Prostate gland (tissue), 2 donors: Measurements from ENCODE around the gene PPIL3. TPM values are rescaled to one million over a fixed set of nuclear protein-coding genes. Genes with fewer than 3 reads are reported as not detected.

Experiments
- DNase-seq: peaks from one replicate; pipeline ENCODE4 v3.0.0-alpha.2; 2019; ENCODE audit warnings: low spot score
- H3K27ac ChIP-seq, 2 donors: fragments of 200-600 bp; sonication (generic); 2 replicates each; pipeline ENCODE4 v1.5.1; 2017 to 2019
- H3K27me3 ChIP-seq: fragments of 200-600 bp; sonication (generic); replicated peaks from 2 replicates; pipeline ENCODE4 v1.5.1; 2019; ENCODE audit not compliant: insufficient read depth
- H3K36me3 ChIP-seq, 2 donors: fragments of 200-600 bp; sonication (generic); 1 replicate in 1 of 2; 2 replicates in 1 of 2; pipeline versions ENCODE4 v1.5.1 to v1.8.1; 2017 to 2019
- H3K4me1 ChIP-seq: fragments of 200-600 bp; sonication (generic); replicated peaks from 2 replicates; pipeline ENCODE4 v1.5.1; 2019
- H3K4me3 ChIP-seq, 2 donors: fragments of 200-600 bp; sonication (generic); 2 replicates each; pipeline ENCODE4 v1.5.1; 2017 to 2019
- H3K9me3 ChIP-seq: fragments of 200-600 bp; sonication (generic); 2 replicates; pipeline ENCODE4 v1.5.1; 2017
- CTCF ChIP-seq, 4 experiments: fragments of 200-600 bp in 2 of 4; fragments of 450-650 bp in 2 of 4; sonication (generic) in 2 of 4; IDR thresholded peaks; 1 replicate in 3 of 4; 2 replicates in 1 of 4; pipeline ENCODE4 v1.5.1; 2016 to 2019; ENCODE audit warnings: antibody characterized with exemption in 4 of 4, mild to moderate bottlenecking in 2 of 4, moderate library complexity in 2 of 4
- POLR2A ChIP-seq: fragments of 450-650 bp; IDR thresholded peaks from one replicate; pipeline ENCODE4 v1.6.1; 2016; ENCODE audit warnings: antibody characterized with exemption, mild to moderate bottlenecking
- POLR2AphosphoS5 ChIP-seq: sonication (generic); formaldehyde crosslinking; IDR thresholded peaks from one replicate; pipeline ENCODE4 v1.6.1; 2017; ENCODE audit warnings: antibody characterized with exemption
- WGBS: methylation state at CpG from one replicate; pipeline ENCODE4 v1.1.5; 2018; 5-methylcytosine and 5-hydroxymethylcytosine counted together
- intact Hi-C: fragments of 100-400 bp; cut with DNase I; formaldehyde crosslinking; loops from one replicate; pipeline ENCODE4 v1.14.2; 2022
- total RNA-seq, 2 donors: library from RNA; depleted of rRNA; stranded (reverse); fragments of >200 nt; gene quantifications; one replicate each; pipeline ENCODE4 v1.1.0, GENCODE V29; 2016

PPIL3 gene
- total RNA-seq, 2 donors from 2014 or later: 15.2 to 30.1 TPM

- Histone ChIP-seq H3K9me3 (no peaks in the 10 kb centered on the region), H3K27ac (no peak overlapping the region), H3K36me3 (peaks cover 0 to 5% of the 10 kb centered on the region in 2 donors), H3K4me3 (no peak overlapping the region), H3K4me1 (no peaks in the 10 kb centered on the region), H3K27me3 (no peaks in the 10 kb centered on the region)
- intact Hi-C loops: no loop called here
- no peak for DNase-seq
- WGBS: 91% methylated on average over 2 of the region's 2 CpGs
- no peak for TF ChIP-seq CTCF (IDR thresholded peaks at IDR 0.05)
- TF ChIP-seq POLR2A: no peak
- TF ChIP-seq POLR2AphosphoS5: no peak
These were observed 10.5 kb downstream of the PPIL3 start for GRCh38 chr2:200878289-200878880.

GRCh38 chr2:200877443-200877842, 11.4 kb downstream of the PPIL3 start:
- intact Hi-C loops: no loop called here
- Histone ChIP-seq H3K4me1 (no peaks in the 10 kb centered on the region), H3K4me3 (no peak overlapping the region), H3K36me3 (peaks cover 0 to 5% of the 10 kb centered on the region in 2 donors), H3K27ac (no peak overlapping the region), H3K27me3 (no peaks in the 10 kb centered on the region), H3K9me3 (no peaks in the 10 kb centered on the region)
- TF ChIP-seq CTCF (IDR thresholded peaks at IDR 0.05): no peak
- no peak for TF ChIP-seq POLR2AphosphoS5
- TF ChIP-seq POLR2A: no peak
- DNase-seq: no peak

- intact Hi-C loops: no loop called here
- H3K4me3 ChIP-seq: no peak overlapping the region
- DNase-seq: no peak
- H3K27me3 ChIP-seq: no peaks in the 10 kb centered on the region
- H3K27ac ChIP-seq: no peak overlapping the region
- no peak for TF ChIP-seq CTCF (IDR thresholded peaks at IDR 0.05)
- no peak for TF ChIP-seq POLR2A
- WGBS: 97% methylated on average over 6 of the region's 6 CpGs
- H3K9me3 ChIP-seq: no peaks in the 10 kb centered on the region
- H3K36me3 ChIP-seq: peaks cover 0 to 5% of the 10 kb centered on the region in 2 donors
- H3K4me1 ChIP-seq: no peaks in the 10 kb centered on the region
These were observed 15.3 kb downstream of the PPIL3 start for GRCh38 chr2:200873560-200873959.

- DNase-seq: no peak
- no peak overlapping the region for H3K4me3 ChIP-seq
- H3K27me3 ChIP-seq: no peaks in the 10 kb centered on the region
- H3K36me3 ChIP-seq: no peaks in the 10 kb centered on the region
- no peaks in the 10 kb centered on the region for H3K9me3 ChIP-seq
- H3K4me1 ChIP-seq: no peaks in the 10 kb centered on the region
- 72% methylated on average over 3 of the region's 3 CpGs for WGBS
- intact Hi-C loops: no loop called here
- no peak for TF ChIP-seq POLR2A
- TF ChIP-seq CTCF (IDR thresholded peaks at IDR 0.05): no peak
- no peak for TF ChIP-seq POLR2AphosphoS5
- H3K27ac ChIP-seq: no peak overlapping the region
These were observed 17.7 kb downstream of the PPIL3 start for GRCh38 chr2:200871151-200871550.

- intact Hi-C loops: no loop called here
- H3K27me3 ChIP-seq: no peaks in the 10 kb centered on the region
- TF ChIP-seq CTCF (IDR thresholded peaks at IDR 0.05) (no peak), POLR2A (no peak), POLR2AphosphoS5 (no peak)
- DNase-seq: no peak
- H3K36me3 ChIP-seq: no peaks in the 10 kb centered on the region
- no peak overlapping the region for H3K27ac ChIP-seq
- H3K4me1 ChIP-seq: no peaks in the 10 kb centered on the region
- no peaks in the 10 kb centered on the region for H3K9me3 ChIP-seq
- WGBS: 85% methylated on average over 2 of the region's 2 CpGs
- no peak overlapping the region for H3K4me3 ChIP-seq
These were observed 19.9 kb downstream of the PPIL3 start for GRCh38 chr2:200869014-200869413.
